SH-SY5Y (cell line): ENCODE results near the gene FOXA3.

Experiments
- GATA2 ChIP-seq: IDR thresholded peaks from 2 replicates; pipeline ENCODE4 v1.6.1; 2011; ENCODE audit warnings: mild to moderate bottlenecking, low read depth, low read length
- GATA3 ChIP-seq: IDR thresholded peaks from 2 replicates; pipeline ENCODE4 v1.6.1; 2011; ENCODE audit warnings: low read depth, mild to moderate bottlenecking, low read length, moderate library complexity

GRCh38 chr19:45887200-45887710, 23.1 kb downstream of the FOXA3 start:
- TF ChIP-seq GATA2 (no peak), GATA3 (no peak)
